ENCODE data around the gene COA3.

COA3 gene

GRCh38 chr17:42748908-42749798, 49.4 kb downstream of the COA3 start:
- DNase-seq = no peak

- no peak for DNase-seq
Measured at GRCh38 chr17:42748202-42748907, 50.1 kb downstream of the COA3 start.

All from stimulated activated CD4-positive, alpha-beta T cell treated with anti-CD3 and anti-CD28 coated beads, Interleukin-2, amount 100 ng/mL, for 48 hours (primary cell).